ENCODE results near the gene ERMARD.
"Not testable (repeated sequence)": the region's sequence is repeated elsewhere in the genome, so short reads cannot be mapped to it uniquely, and the experiment has no call there.

Gene ERMARD

GRCh38 chr6:169752074-169752623 is 727 bp downstream of the ERMARD start:
- DNase-seq (ENCODE audit: low spot score), result no peak
- in situ Hi-C loops (cut with MboI; ENCODE audit: low pct_unique_long_range_greater_than_20kb, low sequenced_read_pairs, unreplicated experiment), result no loop called here
- no peak for TF ChIP-seq CTCF (IDR thresholded peaks at IDR 0.05; ENCODE audit: extremely low read depth, insufficient read depth, missing control alignments)

GRCh38 chr6:169755162-169755561 is 3.7 kb downstream of the ERMARD start:
- DNase-seq (ENCODE audit: low spot score), result no peak
- TF ChIP-seq CTCF (IDR thresholded peaks at IDR 0.05; ENCODE audit: extremely low read depth, insufficient read depth, missing control alignments), result no peak
- in situ Hi-C loops (cut with MboI; ENCODE audit: low pct_unique_long_range_greater_than_20kb, low sequenced_read_pairs, unreplicated experiment), result no loop called here

GRCh38 chr6:169763308-169763707 is 11.9 kb downstream of the ERMARD start:
- TF ChIP-seq CTCF (IDR thresholded peaks at IDR 0.05; ENCODE audit: extremely low read depth, insufficient read depth, missing control alignments), result no peak
- in situ Hi-C loops (cut with MboI; ENCODE audit: low pct_unique_long_range_greater_than_20kb, low sequenced_read_pairs, unreplicated experiment), result no loop called here
- DNase-seq (ENCODE audit: low spot score), result no peak

DNA sequence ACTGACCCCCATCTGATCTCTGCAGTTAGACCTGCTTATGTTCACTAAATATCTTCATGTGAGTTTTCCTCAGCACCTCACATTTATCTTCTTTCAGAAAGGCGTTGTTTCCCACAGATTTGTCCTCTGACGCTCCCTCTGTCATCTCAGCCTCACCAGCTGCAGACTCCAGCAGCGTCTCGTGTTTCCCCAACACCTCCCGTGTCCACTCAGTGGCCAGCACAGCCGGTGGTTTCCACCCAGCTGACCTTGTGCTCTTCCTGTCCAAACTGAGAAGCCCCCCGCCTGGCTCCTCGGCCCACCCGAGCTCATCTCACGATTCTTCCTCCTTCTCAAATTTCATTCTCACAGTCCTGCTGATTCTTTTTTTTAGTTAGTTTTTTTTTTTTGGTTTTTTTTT is 12.5 kb downstream of the ERMARD start:
- in situ Hi-C loops (cut with MboI; ENCODE audit: low pct_unique_long_range_greater_than_20kb, low sequenced_read_pairs, unreplicated experiment), result no loop called here
- DNase-seq (ENCODE audit: low spot score), result no peak
- no peak for TF ChIP-seq CTCF (IDR thresholded peaks at IDR 0.05; ENCODE audit: extremely low read depth, insufficient read depth, missing control alignments)

- DNase-seq (ENCODE audit: low spot score); in situ Hi-C loops (cut with MboI; ENCODE audit: low pct_unique_long_range_greater_than_20kb, low sequenced_read_pairs, unreplicated experiment): not testable (repeated sequence)
Measured at GRCh38 chr6:169765789-169766188, 14.4 kb downstream of the ERMARD start.

GRCh38 chr6:169766232-169766631 is 14.8 kb downstream of the ERMARD start:
- TF ChIP-seq CTCF (IDR thresholded peaks at IDR 0.05; ENCODE audit: extremely low read depth, insufficient read depth, missing control alignments), result no peak
- in situ Hi-C loops (cut with MboI; ENCODE audit: low pct_unique_long_range_greater_than_20kb, low sequenced_read_pairs, unreplicated experiment), result no loop called here
- DNase-seq (ENCODE audit: low spot score), result no peak

DNA sequence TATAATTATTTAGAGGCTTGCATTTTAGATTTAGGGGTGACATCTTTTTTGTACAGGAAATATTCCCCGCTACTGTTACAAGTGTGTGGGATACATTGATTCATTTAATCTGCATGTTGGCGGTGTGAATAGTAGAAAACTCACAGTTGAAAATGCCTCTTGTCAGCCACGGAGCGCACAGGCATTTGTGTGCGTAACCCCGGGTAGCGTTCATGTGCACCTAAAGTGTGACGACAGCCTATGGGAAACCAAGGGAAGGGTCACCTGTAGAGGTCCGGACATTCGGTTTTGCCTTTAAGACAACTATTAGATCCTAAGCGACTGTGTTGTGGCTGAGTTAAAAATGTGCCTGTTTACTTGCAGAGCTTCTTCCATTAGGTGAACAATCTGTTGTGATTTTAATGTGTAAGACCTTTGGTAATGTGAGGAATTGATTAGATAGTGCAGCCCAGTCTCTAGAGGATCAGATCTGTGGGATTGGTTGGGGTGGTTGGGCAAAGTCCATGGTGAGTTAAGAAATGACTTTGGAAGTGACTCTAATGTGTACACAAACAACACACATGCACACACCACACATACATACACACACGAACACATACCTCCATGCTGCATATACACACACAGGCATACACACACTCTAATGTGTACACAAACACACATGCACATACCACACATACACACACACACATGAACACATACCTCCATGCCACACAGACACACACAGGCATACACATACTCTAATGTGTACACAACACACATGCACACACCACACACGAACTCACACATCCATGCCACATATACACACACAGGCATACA is 15.7 kb downstream of the ERMARD start:
- no peak for TF ChIP-seq CTCF (IDR thresholded peaks at IDR 0.05; ENCODE audit: extremely low read depth, insufficient read depth, missing control alignments)
- no peak for DNase-seq (ENCODE audit: low spot score)
- in situ Hi-C loops (cut with MboI; ENCODE audit: low pct_unique_long_range_greater_than_20kb, low sequenced_read_pairs, unreplicated experiment), result no loop called here
